Heart left ventricle (tissue), 16 donors: ENCODE measurements around the gene C17orf100. TPM values are rescaled to one million over a fixed set of nuclear protein-coding genes. Genes with fewer than 3 reads are reported as not detected.
A peak's percentile ranks its signal among the peaks of the same experiment; 100 is the strongest.

ENCODE experiments used
- ATAC-seq, 4 donors: fragments of 200-7000 bp; cut with Tn5 transposase; one replicate each; pipeline ENCODE4 v1.9.1; 2020 to 2022; ENCODE audit warnings: moderate library complexity in 4 of 4, mild to moderate bottlenecking in 3 of 4, moderate number of reproducible peaks in 1 of 4
- DNase-seq, 5 donors: peaks; one replicate each; pipeline ENCODE4 v3.0.0-alpha.2; 2020
- H3K27ac ChIP-seq, 12 donors: fragments of 200-600 bp; sonication (generic) in 4 of 12; one replicate each; pipeline versions ENCODE4 v1.5.0 to v1.8.0; 2016 to 2022; ENCODE audit warnings: mild to moderate bottlenecking in 2 of 12
- H3K27me3 ChIP-seq, 9 donors: fragments of 200-600 bp; sonication (generic) in 2 of 9; one replicate each; pipeline versions ENCODE4 v1.5.1 to v1.8.0; 2016 to 2022; ENCODE audit warnings: mild to moderate bottlenecking in 3 of 9
- H3K36me3 ChIP-seq, 9 donors: fragments of 200-600 bp; sonication (generic) in 2 of 9; one replicate each; pipeline versions ENCODE4 v1.5.0 to v1.8.0; 2018 to 2022; ENCODE audit warnings: mild to moderate bottlenecking in 2 of 9
- H3K4me1 ChIP-seq, 12 donors: fragments of 200-600 bp; sonication (generic) in 4 of 12; one replicate each; pipeline versions ENCODE4 v1.5.0 to v1.8.0; 2016 to 2022; ENCODE audit warnings: mild to moderate bottlenecking in 3 of 12
- H3K4me3 ChIP-seq, 12 donors: fragments of 200-600 bp; sonication (generic) in 4 of 12; one replicate each; pipeline versions ENCODE4 v1.5.0 to v1.8.0; 2017 to 2022; ENCODE audit warnings: mild to moderate bottlenecking in 9 of 12, moderate library complexity in 4 of 12
- H3K9me3 ChIP-seq, 12 donors: fragments of 200-600 bp; sonication (generic) in 4 of 12; one replicate each; pipeline versions ENCODE4 v1.5.0 to v1.8.0; 2016 to 2022; ENCODE audit warnings: mild to moderate bottlenecking in 1 of 12
- POLR2A ChIP-seq, 2 donors: fragments of 450-650 bp; IDR thresholded peaks; one replicate each; pipeline ENCODE4 v1.6.1; 2017; ENCODE audit warnings: antibody characterized with exemption in 2 of 2, mild to moderate bottlenecking in 2 of 2, moderate library complexity in 2 of 2
- WGBS, 4 donors: extraction: QIAGEN DNeasy Blood & Tissue Kit in 2 of 4; methylation state at CpG; one replicate each; pipeline versions ENCODE4 v1.1.5 to v1.1.7; 2013 to 2018; 5-methylcytosine and 5-hydroxymethylcytosine counted together
- intact Hi-C, 10 donors: fragments of 100-400 bp; cut with DNase I; formaldehyde crosslinking; loops; one replicate each; pipeline versions ENCODE4 v1.11.1 to v1.14.2; 2022
- microRNA-seq, 4 donors: library from miRNA; unstranded; fragments of <30 nt; microRNA quantifications; one replicate each; pipeline versions ENCODE4 to v1.2.0, GENCODE V29; 2017 to 2020
- polyA plus RNA-seq, 2 donors: library from polyadenylated mRNA; stranded (reverse); fragments of 200-250 nt; gene quantifications; one replicate each; pipeline ENCODE4 v1.2.3, GENCODE V29; 2013
- total RNA-seq, 9 donors: library from RNA; depleted of rRNA in 2 of 9; stranded (reverse); fragments of >200 nt in 2 of 9; fragmentation: NEBNext Ultra II Directional in 3 of 9; extraction: Animal tissue kit (Norgen Biotek cat#: 25700) in 3 of 9; gene quantifications; one replicate each; pipeline versions ENCODE4 v1.1.0 to v1.2.4, GENCODE V29; 2016 to 2023
- TF ChIP-seq, protein P1 (sequence below), 12 donors: fragments of 200-600 bp; sonication (generic) in 4 of 12; IDR thresholded peaks; one replicate each; pipeline versions ENCODE4 v1.5.0 to v1.8.0; 2018 to 2022; ENCODE audit warnings: antibody characterized with exemption in 12 of 12, mild to moderate bottlenecking in 5 of 12
- donor health status: ischemic (EF 13 %, LVEDD 7.1; RV severe dilation, severe dysfunction).
- donor health status: healthy with polysubstance abuse.
- donor health status: DM: no; HTN: yes; CAD: no.
- donor health status: DM: no; HTN: no; CAD: no.
- donor health status: ischemic (EF 25% LVEDD 6.9; RV normal size, moderate dysfunction).
- donor health status: ischemic (EF 25% LVEDD 5.7; RV mildly dilated, moderate dysfunction).
- donor health status: healthy.
- donor health status: DM: yes; HTN: yes; CAD: no.
- donor health status: ischemic (EF 35%, LVEDD 5.7; RV mildly dilated, moderate dysfunction).
- donor health status: nonischemic (EF 11% LVEDD 7.7; RV severe dilation, severe dysfunction).
- donor health status: DM: yes; HTN: yes; CAD: no.
- donor health status: PGD.
- donor health status: ischemic (EF 29% LVEDD 5.4; RV normal size, mild dysfunction).
- donor health status: nonischemic (EF 23%, LVEDD 6.1; RV moderate dilation, normal function).

The C17orf100 gene
- total and polyA plus RNA-seq, 11 donors, result 0.30 to 0.86 (median 0.59) TPM

DNA sequence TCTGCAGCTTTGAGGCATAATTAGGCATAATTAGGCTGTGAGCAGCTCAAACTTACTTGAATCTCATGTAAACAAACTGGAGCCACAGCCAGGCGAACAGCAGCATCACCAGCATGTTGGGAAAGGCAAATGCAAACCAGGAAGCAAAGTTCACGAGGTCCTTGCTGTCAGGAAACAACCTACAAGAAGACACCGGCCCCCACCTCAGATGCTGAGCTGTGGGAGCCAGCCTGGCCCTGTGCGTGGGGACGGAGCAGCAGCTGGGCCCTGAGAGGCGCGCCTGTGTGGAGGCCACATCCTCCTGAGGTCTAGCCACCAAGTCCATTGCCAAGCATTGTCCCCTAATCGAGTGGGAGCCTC, 49.4 kb downstream of the C17orf100 start:
- H3K36me3 ChIP-seq, result no peaks in the 10 kb centered on the region
- H3K9me3 ChIP-seq, result no peaks in the 10 kb centered on the region
- WGBS, 4 donors, result 69 to 85% (median 78%) methylated on average over 8 of the region's 8 CpGs
- ATAC-seq (no peak), DNase-seq (no peak)
- peaks cover 0 to 14% (median 2%) of the 10 kb centered on the region in 9 donors for H3K27me3 ChIP-seq
- H3K4me1 ChIP-seq, result no peaks in the 10 kb centered on the region
- no peak overlapping the region for H3K27ac ChIP-seq
- no peak overlapping the region for H3K4me3 ChIP-seq
- intact Hi-C loops, result no loop called here
- TF ChIP-seq, protein P1, sequence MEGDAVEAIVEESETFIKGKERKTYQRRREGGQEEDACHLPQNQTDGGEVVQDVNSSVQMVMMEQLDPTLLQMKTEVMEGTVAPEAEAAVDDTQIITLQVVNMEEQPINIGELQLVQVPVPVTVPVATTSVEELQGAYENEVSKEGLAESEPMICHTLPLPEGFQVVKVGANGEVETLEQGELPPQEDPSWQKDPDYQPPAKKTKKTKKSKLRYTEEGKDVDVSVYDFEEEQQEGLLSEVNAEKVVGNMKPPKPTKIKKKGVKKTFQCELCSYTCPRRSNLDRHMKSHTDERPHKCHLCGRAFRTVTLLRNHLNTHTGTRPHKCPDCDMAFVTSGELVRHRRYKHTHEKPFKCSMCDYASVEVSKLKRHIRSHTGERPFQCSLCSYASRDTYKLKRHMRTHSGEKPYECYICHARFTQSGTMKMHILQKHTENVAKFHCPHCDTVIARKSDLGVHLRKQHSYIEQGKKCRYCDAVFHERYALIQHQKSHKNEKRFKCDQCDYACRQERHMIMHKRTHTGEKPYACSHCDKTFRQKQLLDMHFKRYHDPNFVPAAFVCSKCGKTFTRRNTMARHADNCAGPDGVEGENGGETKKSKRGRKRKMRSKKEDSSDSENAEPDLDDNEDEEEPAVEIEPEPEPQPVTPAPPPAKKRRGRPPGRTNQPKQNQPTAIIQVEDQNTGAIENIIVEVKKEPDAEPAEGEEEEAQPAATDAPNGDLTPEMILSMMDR (IDR thresholded peaks at IDR 0.05), result no peak
- no peak for TF ChIP-seq POLR2A (IDR thresholded peaks at IDR 0.05)

DNA sequence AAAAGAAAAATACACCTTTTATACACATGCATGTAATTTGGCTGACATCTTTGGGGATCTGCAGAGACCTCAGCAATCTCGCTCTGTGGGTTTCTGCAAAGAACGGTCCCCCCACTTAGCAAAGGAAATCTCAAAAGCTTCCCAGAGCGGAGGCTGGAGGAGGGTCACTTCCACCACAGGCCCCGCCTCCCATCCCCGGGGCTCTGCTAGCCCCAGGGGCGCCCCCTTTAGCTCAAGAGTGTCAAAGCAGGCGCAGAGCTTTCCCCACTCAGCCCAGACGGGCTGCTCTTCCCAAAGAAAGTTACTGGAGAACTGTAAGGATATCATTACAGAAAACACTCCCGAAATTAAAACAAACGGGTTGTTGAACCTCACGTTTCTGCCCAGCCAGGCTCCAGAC, 50.2 kb downstream of the C17orf100 start:
- H3K9me3 ChIP-seq, result no peaks in the 10 kb centered on the region

DNA sequence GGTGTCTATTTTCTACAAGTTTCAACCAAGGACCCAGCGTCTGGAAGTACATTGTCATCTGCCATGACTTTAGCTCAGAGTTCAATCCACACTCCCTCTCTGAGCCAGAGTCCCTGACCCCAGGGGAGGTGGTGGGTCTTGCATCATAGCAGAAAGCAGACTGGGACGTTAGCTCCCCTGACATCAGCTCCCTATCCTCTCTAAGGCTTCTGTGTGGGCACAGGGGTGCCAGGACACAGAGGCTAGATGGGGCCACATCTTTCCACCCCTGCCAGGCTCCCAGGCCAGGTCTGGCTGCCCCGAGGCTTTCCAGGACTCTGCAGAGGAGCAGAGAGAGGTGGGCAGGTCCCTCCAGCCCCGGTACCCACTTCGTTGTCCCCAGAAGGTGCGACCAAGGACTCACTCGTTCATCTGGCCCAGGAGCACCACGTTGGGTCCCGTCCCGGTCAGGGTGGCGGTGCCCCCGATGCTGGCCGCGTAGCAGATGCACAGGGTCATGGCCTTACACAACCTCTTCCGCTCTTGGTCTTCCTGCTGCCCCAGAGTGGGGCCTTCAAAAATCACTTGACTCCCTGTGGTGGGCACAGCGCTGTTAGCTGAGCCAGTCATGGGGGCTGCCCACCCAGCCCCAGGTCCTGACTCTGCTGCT, 51.1 kb downstream of the C17orf100 start:
- Histone ChIP-seq H3K4me1 (no peaks in the 10 kb centered on the region), H3K4me3 (no peak overlapping the region), H3K9me3 (no peaks in the 10 kb centered on the region), H3K36me3 (no peaks in the 10 kb centered on the region), H3K27ac (no peak overlapping the region), H3K27me3 (peaks cover 0 to 22% (median 2%) of the 10 kb centered on the region in 9 donors)
- intact Hi-C loops, result no loop called here
- 90 to 93% (median 91%) methylated on average over 9 to 16 of the region's 16 CpGs for WGBS, 4 donors
- DNase-seq (no peak), ATAC-seq (no peak)
- no peak for TF ChIP-seq POLR2A (IDR thresholded peaks at IDR 0.05)
- TF ChIP-seq, protein P1 (IDR thresholded peaks at IDR 0.05), result no peak

More for the DNA sequence above, 50.2 kb downstream of the C17orf100 start:
- Histone ChIP-seq H3K36me3 (no peaks in the 10 kb centered on the region), H3K4me1 (no peaks in the 10 kb centered on the region), H3K4me3 (no peak overlapping the region), H3K27me3 (peaks cover 0 to 14% (median 2%) of the 10 kb centered on the region in 9 donors), H3K27ac (no peak overlapping the region)
- TF ChIP-seq, protein P1 (IDR thresholded peaks at IDR 0.05), result peak in 8 of 12 donors; percentile 6 to 40 (median 29)
- TF ChIP-seq POLR2A (IDR thresholded peaks at IDR 0.05), result no peak
- DNase-seq (no peak), ATAC-seq (no peak)
- intact Hi-C loops, result no loop called here
- WGBS, 4 donors, result 25 to 31% (median 27%) methylated on average over 11 of the region's 11 CpGs

Small RNA genes within 50 kb of the gene (microRNA-seq; reads per million reads assigned to microRNA genes)
- gene MIR4520-1 (0 reads per million in 4 donors), gene MIR4520-2 (0 reads per million in 4 donors)

Other genes starting within 250 kb of the C17orf100 start
- not detected for gene AIPL1, start 216.6 kb upstream of the C17orf100 start, total RNA-seq
- not detected for gene AIPL1, start 216.6 kb upstream of the C17orf100 start, polyA plus RNA-seq
- 1 to 10 TPM in 2 of 9 donors, under 1 TPM in 3, not detected in 4; 0.35 to 4.6 (median 0.75) TPM for gene PIMREG, start 207.3 kb upstream of the C17orf100 start, total RNA-seq
- under 1 TPM in 1 of 2 donors, not detected in 1; 0.21 TPM for gene PIMREG, start 207.3 kb upstream of the C17orf100 start, polyA plus RNA-seq
- 1 to 10 TPM in 1 of 9 donors, under 1 TPM in 8; 0.16 to 1.7 (median 0.33) TPM for gene PITPNM3, start 95.2 kb upstream of the C17orf100 start, total RNA-seq
- gene PITPNM3, start 95.2 kb upstream of the C17orf100 start, polyA plus RNA-seq, result under 1 TPM; 0.23 to 0.42 TPM
- 10 to 100 TPM in 1 of 9 donors, 1 to 10 TPM in 8; 3.3 to 10.2 (median 5.0) TPM for gene KIAA0753, start 11.1 kb upstream of the C17orf100 start, total RNA-seq
- 1 to 10 TPM; 2.7 to 5.0 TPM for gene KIAA0753, start 11.1 kb upstream of the C17orf100 start, polyA plus RNA-seq
- gene TXNDC17, start 10.7 kb upstream of the C17orf100 start, total RNA-seq, result 10 to 100 TPM; 31.5 to 95.2 (median 43.3) TPM
- 100 to 1,000 TPM in 1 of 2 donors, 10 to 100 TPM in 1; 98.3 to 221 TPM for gene TXNDC17, start 10.7 kb upstream of the C17orf100 start, polyA plus RNA-seq
- 10 to 100 TPM in 7 of 9 donors, 1 to 10 TPM in 2; 5.4 to 17.5 (median 13.7) TPM for gene MED31, start 157 bp upstream of the C17orf100 start, total RNA-seq
- 10 to 100 TPM; 18.7 to 20.9 TPM for gene MED31, start 157 bp upstream of the C17orf100 start, polyA plus RNA-seq
- under 1 TPM in 1 of 9 donors, not detected in 8; 0.72 TPM for gene SLC13A5, start 61.6 kb downstream of the C17orf100 start, total RNA-seq
- under 1 TPM in 1 of 2 donors, not detected in 1; 0.06 TPM for gene SLC13A5, start 61.6 kb downstream of the C17orf100 start, polyA plus RNA-seq
- 10 to 100 TPM in 8 of 9 donors, 1 to 10 TPM in 1; 9.5 to 77.8 (median 24.9) TPM for gene XAF1, start 104.3 kb downstream of the C17orf100 start, total RNA-seq
- gene XAF1, start 104.3 kb downstream of the C17orf100 start, polyA plus RNA-seq, result 10 to 100 TPM; 12.1 to 38.3 TPM
- under 1 TPM in 2 of 9 donors, not detected in 7; 0.19 to 0.20 TPM for gene FBXO39, start 124.5 kb downstream of the C17orf100 start, total RNA-seq
- under 1 TPM; 0.14 to 0.19 TPM for gene FBXO39, start 124.5 kb downstream of the C17orf100 start, polyA plus RNA-seq
- not detected for gene TEKT1, start 180.0 kb downstream of the C17orf100 start, total RNA-seq
- not detected for gene TEKT1, start 180.0 kb downstream of the C17orf100 start, polyA plus RNA-seq